HUES64 (cell line): Measurements from ENCODE around the gene WDR20.

Experiments
- H3K27ac ChIP-seq: 2 replicates; pipeline ENCODE4 v1.7.0; 2013; ENCODE audit warnings: low read depth, low read length, inconsistent platforms
- H3K27me3 ChIP-seq: 2 replicates; pipeline ENCODE4 v1.6.1; 2013; ENCODE audit warnings: mild to moderate bottlenecking, low read length; ENCODE audit not compliant: insufficient read depth
- H3K36me3 ChIP-seq: 2 replicates; pipeline ENCODE4 v1.6.1; 2013; ENCODE audit warnings: mild to moderate bottlenecking, low read length; ENCODE audit not compliant: insufficient read depth
- H3K4me1 ChIP-seq: 2 replicates; pipeline ENCODE4 v1.6.1; 2013; ENCODE audit warnings: mild to moderate bottlenecking, low read length, moderate library complexity; ENCODE audit not compliant: insufficient read depth
- H3K4me3 ChIP-seq: 2 replicates; pipeline ENCODE4 v1.5.1; 2013; ENCODE audit warnings: mild to moderate bottlenecking, low read length, moderate library complexity
- H3K9ac ChIP-seq: 2 replicates; pipeline ENCODE4 v1.6.1; 2013; ENCODE audit warnings: mild to moderate bottlenecking, low read depth, low read length
- H3K9me3 ChIP-seq: 2 replicates; pipeline ENCODE4 v1.6.1; 2013; ENCODE audit warnings: low read depth, low read length; ENCODE audit not compliant: insufficient read depth
- WGBS: fragments of 150-250, 120-280 bp; methylation state at CpG from one replicate; pipeline ENCODE4 v1.1.7; 2013; ENCODE audit warnings: missing lambda C conversion rate; 5-methylcytosine and 5-hydroxymethylcytosine counted together

Gene WDR20

GRCh38 chr14:102184316-102185035 lies 44.8 kb downstream of the WDR20 start:
- Histone ChIP-seq H3K36me3 (no peaks in the 10 kb centered on the region), H3K27me3 (no peaks in the 10 kb centered on the region), H3K27ac (no peak overlapping the region), H3K9me3 (no peaks in the 10 kb centered on the region), H3K4me1 (peaks cover 32% of the 10 kb centered on the region; the same call in 1 of the 2 replicates), H3K4me3 (no peak overlapping the region), H3K9ac (no peak overlapping the region)
- WGBS: 85% methylated on average over 14 of the region's 14 CpGs

- 97% methylated on average over 8 of the region's 8 CpGs for WGBS
- no peak overlapping the region for H3K9ac ChIP-seq
Measured at GRCh38 chr14:102185360-102185759, 45.7 kb downstream of the WDR20 start.

GRCh38 chr14:102187044-102187443 lies 47.3 kb downstream of the WDR20 start:
- Histone ChIP-seq H3K36me3 (no peaks in the 10 kb centered on the region), H3K9me3 (no peaks in the 10 kb centered on the region), H3K4me1 (peaks cover 19% of the 10 kb centered on the region; the same call in 1 of the 2 replicates), H3K9ac (no peak overlapping the region), H3K27me3 (no peaks in the 10 kb centered on the region), H3K27ac (no peak overlapping the region), H3K4me3 (no peak overlapping the region)
- WGBS: 90% methylated on average over 3 of the region's 3 CpGs

More at GRCh38 chr14:102185360-102185759, 45.7 kb downstream of the WDR20 start:
- no peaks in the 10 kb centered on the region for H3K27me3 ChIP-seq
- no peak overlapping the region for H3K27ac ChIP-seq
- no peak overlapping the region for H3K4me3 ChIP-seq
- H3K4me1 ChIP-seq: peaks cover 30% of the 10 kb centered on the region; the same call in 1 of the 2 replicates
- no peaks in the 10 kb centered on the region for H3K9me3 ChIP-seq
- no peaks in the 10 kb centered on the region for H3K36me3 ChIP-seq

- 87% methylated on average over 4 of the region's 4 CpGs for WGBS
- Histone ChIP-seq H3K27ac (no peak overlapping the region), H3K27me3 (no peaks in the 10 kb centered on the region), H3K36me3 (no peaks in the 10 kb centered on the region), H3K9me3 (no peaks in the 10 kb centered on the region), H3K4me3 (no peak overlapping the region), H3K9ac (no peak overlapping the region), H3K4me1 (peaks cover 14% of the 10 kb centered on the region; the same call in 1 of the 2 replicates)
Measured at GRCh38 chr14:102187568-102188001, 47.9 kb downstream of the WDR20 start.

GRCh38 chr14:102188187-102188586 lies 48.5 kb downstream of the WDR20 start:
- H3K4me3 ChIP-seq: no peak overlapping the region
- H3K9ac ChIP-seq: no peak overlapping the region
- no peaks in the 10 kb centered on the region for H3K36me3 ChIP-seq
- H3K27me3 ChIP-seq: no peaks in the 10 kb centered on the region
- 100% methylated on average over 1 of the region's 1 CpG for WGBS
- no peaks in the 10 kb centered on the region for H3K9me3 ChIP-seq
- no peak overlapping the region for H3K27ac ChIP-seq
- H3K4me1 ChIP-seq: peaks cover 11% of the 10 kb centered on the region

- Histone ChIP-seq H3K4me1 (peaks cover 21% of the 10 kb centered on the region), H3K27me3 (no peaks in the 10 kb centered on the region), H3K36me3 (peaks cover 2% of the 10 kb centered on the region; the same call in 1 of the 2 replicates), H3K9me3 (no peaks in the 10 kb centered on the region), H3K9ac (no peak overlapping the region), H3K27ac (no peak overlapping the region), H3K4me3 (no peak overlapping the region)
- 94% methylated on average over 5 of the region's 5 CpGs for WGBS
Measured at GRCh38 chr14:102189874-102190273, 50.2 kb downstream of the WDR20 start.

- Histone ChIP-seq H3K4me1 (peaks cover 18% of the 10 kb centered on the region; the same call in 1 of the 2 replicates), H3K4me3 (no peak overlapping the region), H3K27ac (no peak overlapping the region), H3K36me3 (peaks cover 30% of the 10 kb centered on the region), H3K9me3 (no peaks in the 10 kb centered on the region), H3K27me3 (no peaks in the 10 kb centered on the region), H3K9ac (no peak overlapping the region)
- 70% methylated on average over 13 of the region's 13 CpGs for WGBS
Measured at GRCh38 chr14:102192840-102193502, 53.3 kb downstream of the WDR20 start.

- WGBS: 97% methylated on average over 4 of the region's 4 CpGs
- H3K4me1 ChIP-seq: peaks cover 18% of the 10 kb centered on the region; the same call in 1 of the 2 replicates
- H3K4me3 ChIP-seq: no peak overlapping the region
Measured at GRCh38 chr14:102194856-102195255, 55.2 kb downstream of the WDR20 start.

GRCh38 chr14:102195446-102195845 lies 55.7 kb downstream of the WDR20 start:
- H3K9ac ChIP-seq: no peak overlapping the region
- H3K4me3 ChIP-seq: no peak overlapping the region
- H3K36me3 ChIP-seq: peaks cover 39% of the 10 kb centered on the region
- no peak overlapping the region for H3K27ac ChIP-seq
- 97% methylated on average over 1 of the region's 1 CpG for WGBS
- no peaks in the 10 kb centered on the region for H3K27me3 ChIP-seq
- H3K4me1 ChIP-seq: peaks cover 18% of the 10 kb centered on the region; the same call in 1 of the 2 replicates
- H3K9me3 ChIP-seq: no peaks in the 10 kb centered on the region

More at GRCh38 chr14:102194856-102195255, 55.2 kb downstream of the WDR20 start:
- no peak overlapping the region for H3K27ac ChIP-seq
- no peak overlapping the region for H3K9ac ChIP-seq
- H3K9me3 ChIP-seq: no peaks in the 10 kb centered on the region
- peaks cover 39% of the 10 kb centered on the region for H3K36me3 ChIP-seq
- H3K27me3 ChIP-seq: no peaks in the 10 kb centered on the region

GRCh38 chr14:102196039-102196901 lies 56.6 kb downstream of the WDR20 start:
- Histone ChIP-seq H3K4me1 (peaks cover 18% of the 10 kb centered on the region; the same call in 1 of the 2 replicates), H3K9me3 (no peaks in the 10 kb centered on the region), H3K4me3 (no peak overlapping the region), H3K27me3 (no peaks in the 10 kb centered on the region), H3K27ac (no peak overlapping the region), H3K9ac (no peak overlapping the region), H3K36me3 (peaks cover 39% of the 10 kb centered on the region)
- WGBS: 92% methylated on average over 6 of the region's 6 CpGs

- Histone ChIP-seq H3K4me3 (no peak overlapping the region), H3K36me3 (peaks cover 39% of the 10 kb centered on the region), H3K27me3 (no peaks in the 10 kb centered on the region), H3K9me3 (no peaks in the 10 kb centered on the region), H3K4me1 (peaks cover 18% of the 10 kb centered on the region; the same call in 1 of the 2 replicates), H3K9ac (no peak overlapping the region), H3K27ac (no peak overlapping the region)
- 74% methylated on average over 4 of the region's 4 CpGs for WGBS
Measured at GRCh38 chr14:102196902-102197230, 57.2 kb downstream of the WDR20 start.
